Left forelimb (tissue), 1 donor: ENCODE data around the gene GATA5.

ENCODE experiments used
- DNase-seq: peaks from one replicate; pipeline ENCODE4 v3.0.0-alpha.2; 2018; ENCODE audit warnings: low spot score

GATA5 gene

GRCh38 chr20:62487561-62488354, 12.0 kb upstream of the GATA5 start:
- DNase-seq, result no peak

- no peak for DNase-seq
Observed at GRCh38 chr20:62487118-62487517, 11.3 kb upstream of the GATA5 start.

GRCh38 chr20:62486484-62486883, 10.7 kb upstream of the GATA5 start:
- no peak for DNase-seq

GRCh38 chr20:62485701-62486089, 9.9 kb upstream of the GATA5 start:
- DNase-seq, result no peak

- DNase-seq, result no peak
Observed at GRCh38 chr20:62485062-62485700, 9.4 kb upstream of the GATA5 start.

- DNase-seq, result no peak
Observed at GRCh38 chr20:62484478-62484877, 8.7 kb upstream of the GATA5 start.

- no peak for DNase-seq
Observed at GRCh38 chr20:62483613-62484458, 8.0 kb upstream of the GATA5 start.

- DNase-seq, result no peak
Observed at GRCh38 chr20:62482974-62483373, 7.2 kb upstream of the GATA5 start.

- DNase-seq, result no peak
Observed at GRCh38 chr20:62482146-62482809, 6.5 kb upstream of the GATA5 start.

- no peak for DNase-seq
Observed at GRCh38 chr20:62481425-62482145, 5.8 kb upstream of the GATA5 start.

GRCh38 chr20:62480318-62480717, 4.5 kb upstream of the GATA5 start:
- no peak for DNase-seq

GRCh38 chr20:62479656-62480055, 3.9 kb upstream of the GATA5 start:
- no peak for DNase-seq

GRCh38 chr20:62479156-62479555, 3.4 kb upstream of the GATA5 start:
- DNase-seq, result no peak

- DNase-seq, result no peak
Observed at GRCh38 chr20:62477669-62478455, 2.1 kb upstream of the GATA5 start.

GRCh38 chr20:62476056-62476838, 452 bp upstream of the GATA5 start:
- DNase-seq, result no peak

GRCh38 chr20:62475027-62475771, 596 bp downstream of the GATA5 start:
- no peak for DNase-seq

GRCh38 chr20:62474604-62475026, 1.2 kb downstream of the GATA5 start:
- DNase-seq, result no peak

- DNase-seq, result no peak
Observed at GRCh38 chr20:62473717-62474603, 1.8 kb downstream of the GATA5 start.
